HCT116 (cell line): ENCODE data around the gene S100PBP. TPM values are rescaled to one million over a fixed set of nuclear protein-coding genes. Genes with fewer than 3 reads are reported as not detected.

Experiments used
- ATAC-seq: fragments of 200-7000 bp; cut with Tn5 transposase; 2 replicates; pipeline ENCODE4 v1.9.1; 2020; ENCODE audit warnings: mild to moderate bottlenecking, moderate library complexity
- BruUV-seq: library from RNA; stranded (reverse); fragments of 400-500 nt; replicated peaks from 2 replicates; lab custom pipeline; 2021; lab: Mats Ljungman, UMichigan
- CTCF ChIA-PET: fragments of 300-600 bp; sonication (Branson Sonifier 250); formaldehyde crosslinking; loops from one replicate; lab custom pipeline; 2021; ENCODE audit warnings: antibody characterized with exemption; lab: Charles Lee
- POLR2A ChIA-PET: fragments of 300-600, 350-600 bp; sonication (Branson Sonifier 250); formaldehyde crosslinking; loops from one replicate; lab custom pipeline; 2021; ENCODE audit warnings: antibody characterized with exemption; lab: Charles Lee
- RAD21 ChIA-PET, 2 experiments: fragments of 300-600 bp; sonication (Branson Sonifier 250); formaldehyde crosslinking; loops; one replicate each; lab custom pipeline; 2023; ENCODE audit warnings: low total read pairs in 2 of 2; ENCODE audit not compliant: uncharacterized antibody in 2 of 2, unreplicated experiment in 2 of 2, low non-redundant PET in 1 of 2; lab: Charles Lee
- DNase-seq: peaks from one replicate; pipeline ENCODE4 v3.0.0-alpha.2; 2010; ENCODE audit warnings: low read depth, low spot score
- H2AFZ ChIP-seq: fragments of 200-600 bp; shearing (Covaris generic), sonication (generic); 2 replicates; pipeline ENCODE4 v1.6.1; 2017; ENCODE audit warnings: low read depth, mixed run types, mixed read lengths, antibody characterized with exemption, low read length; ENCODE audit not compliant: poor library complexity, severe bottlenecking
- H3K27ac ChIP-seq: 2 replicates; pipeline ENCODE4 v1.5.1; 2012; ENCODE audit warnings: low read depth, low read length
- H3K27me3 ChIP-seq: fragments of 200-600 bp; sonication (generic); 2 replicates; pipeline ENCODE4 v1.6.1; 2016; ENCODE audit warnings: mixed run types, low read length, mixed read lengths; ENCODE audit not compliant: insufficient read depth
- H3K36me3 ChIP-seq, 2 experiments: fragments of 200-500 bp in 1 of 2; fragments of 200-600 bp in 1 of 2; sonication (Bioruptor generic) in 1 of 2; sonication (generic) in 1 of 2; 2 replicates each; pipeline versions ENCODE4 v1.5.1 to v1.6.1; 2014 to 2016; ENCODE audit warnings: low read length in 2 of 2, inconsistent platforms in 1 of 2, mixed read lengths in 1 of 2, mixed run types in 1 of 2; ENCODE audit not compliant: insufficient read depth in 2 of 2, control insufficient read depth in 1 of 2
- H3K4me1 ChIP-seq, 2 experiments: fragments of 200-600 bp in 1 of 2; sonication (generic) in 1 of 2; 2 replicates each; pipeline versions ENCODE4 v1.5.1 to v1.6.1; 2012 to 2017; ENCODE audit warnings: low read length in 2 of 2, inconsistent platforms in 1 of 2, mild to moderate bottlenecking in 1 of 2, mixed read lengths in 1 of 2, mixed run types in 1 of 2, moderate library complexity in 1 of 2; ENCODE audit not compliant: insufficient read depth in 2 of 2, control insufficient read depth in 1 of 2
- H3K4me2 ChIP-seq: fragments of 200-600 bp; sonication (generic); 2 replicates; pipeline ENCODE4 v1.6.1; 2017; ENCODE audit warnings: mixed run types, low read length, mixed read lengths
- H3K4me3 ChIP-seq, 2 experiments: fragments of 200-600 bp in 1 of 2; sonication (generic) in 1 of 2; replicated peaks in 1 of 2; 2 replicates each; pipeline ENCODE4 v1.5.1; 2011 to 2016; ENCODE audit warnings: low read length in 2 of 2, control low read depth in 1 of 2, low read depth in 1 of 2, mild to moderate bottlenecking in 1 of 2, mixed read lengths in 1 of 2, mixed run types in 1 of 2
- H3K79me2 ChIP-seq: fragments of 200-600 bp; sonication (generic); 2 replicates; pipeline ENCODE4 v1.6.1; 2017; ENCODE audit warnings: mild to moderate bottlenecking, mixed run types, low read length, moderate library complexity, mixed read lengths; ENCODE audit not compliant: insufficient read depth
- H3K9ac ChIP-seq: fragments of 200-600 bp; sonication (generic); 2 replicates; pipeline ENCODE4 v1.6.1; 2016; ENCODE audit warnings: low read length, mixed read lengths
- H3K9me2 ChIP-seq: fragments of 200-600 bp; sonication (generic), shearing (Covaris generic); 2 replicates; pipeline ENCODE4 v1.6.1; 2017; ENCODE audit warnings: mixed run types, mild to moderate bottlenecking, moderate library complexity; ENCODE audit not compliant: insufficient read depth
- H3K9me3 ChIP-seq, 2 experiments: fragments of 200-500 bp in 1 of 2; fragments of 200-600 bp in 1 of 2; sonication (Bioruptor generic) in 1 of 2; sonication (generic) in 1 of 2; 2 replicates each; pipeline ENCODE4 v1.6.1; 2014 to 2017; ENCODE audit warnings: low read length in 2 of 2, mixed read lengths in 2 of 2, inconsistent platforms in 1 of 2, low read depth in 1 of 2, mild to moderate bottlenecking in 1 of 2, mixed run types in 1 of 2, moderate library complexity in 1 of 2; ENCODE audit not compliant: control insufficient read depth in 1 of 2, insufficient read depth in 1 of 2
- H4K20me1 ChIP-seq: fragments of 200-600 bp; sonication (generic), shearing (Covaris generic); 2 replicates; pipeline ENCODE4 v1.6.1; 2017; ENCODE audit warnings: mixed run types, mild to moderate bottlenecking, moderate library complexity; ENCODE audit not compliant: insufficient read depth
- CEBPB ChIP-seq: IDR thresholded peaks from 2 replicates; pipeline ENCODE4 v1.6.1; 2012; ENCODE audit warnings: low read depth
- EGR1 ChIP-seq: IDR thresholded peaks from 2 replicates; pipeline ENCODE4 v1.6.1; 2012; ENCODE audit warnings: low read depth
- ELF1 ChIP-seq: IDR thresholded peaks from 2 replicates; pipeline ENCODE4 v1.6.1; 2012; ENCODE audit warnings: low read depth, borderline replicate concordance
- EZH2 ChIP-seq: fragments of 200-600 bp; sonication (generic); IDR thresholded peaks from 2 replicates; pipeline ENCODE4 v1.6.1; 2017; ENCODE audit warnings: antibody characterized with exemption, mixed run types
- EZH2phosphoT487 ChIP-seq: fragments of 200-600 bp; IDR thresholded peaks from 2 replicates; pipeline ENCODE4 v1.6.1; 2018; ENCODE audit warnings: antibody characterized with exemption, borderline replicate concordance
- FOSL1 ChIP-seq: IDR thresholded peaks from 2 replicates; pipeline ENCODE4 v1.6.1; 2012; ENCODE audit warnings: low read depth
- POLR2A ChIP-seq: IDR thresholded peaks from 2 replicates; pipeline ENCODE4 v1.7.0; 2011; ENCODE audit warnings: borderline replicate concordance; ENCODE audit not compliant: insufficient read depth, insufficient read length; ENCODE audit errors: extremely low read depth
- POLR2AphosphoS5 ChIP-seq: IDR thresholded peaks from 2 replicates; pipeline ENCODE4 v1.6.1; 2011; ENCODE audit warnings: mild to moderate bottlenecking, low read depth, low read length, moderate library complexity
- RAD21 ChIP-seq: IDR thresholded peaks from 2 replicates; pipeline ENCODE4 v1.6.1; 2012; ENCODE audit warnings: low read depth, mild to moderate bottlenecking
- SIN3A ChIP-seq: IDR thresholded peaks from 2 replicates; pipeline ENCODE4 v1.6.1; 2012; ENCODE audit warnings: low read depth
- SP1 ChIP-seq: IDR thresholded peaks from 2 replicates; pipeline ENCODE4 v1.6.1; 2012; ENCODE audit warnings: low read depth
- TCF7L2 ChIP-seq: IDR thresholded peaks from 2 replicates; pipeline ENCODE4 v1.7.0; 2011; ENCODE audit warnings: borderline replicate concordance, inconsistent platforms; ENCODE audit not compliant: insufficient read depth, insufficient read length; ENCODE audit errors: extremely low read depth
- YY1 ChIP-seq: IDR thresholded peaks from 2 replicates; pipeline ENCODE4 v1.6.1; 2011; ENCODE audit warnings: low read length, low read depth, moderate library complexity, mild to moderate bottlenecking; ENCODE audit not compliant: insufficient replicate concordance; ENCODE audit errors: extremely low read depth
- ZFX ChIP-seq: fragments of 450-650 bp; IDR thresholded peaks from 2 replicates; pipeline ENCODE4 v1.6.1; 2017
- ZNF274 ChIP-seq: fragments of 200-500 bp; sonication (Bioruptor generic); IDR thresholded peaks from 2 replicates; pipeline ENCODE4 v1.6.1; 2014; ENCODE audit warnings: mild to moderate bottlenecking, low read depth, low read length, inconsistent platforms
- intact Hi-C: fragments of 100-400 bp; cut with micrococcal nuclease; formaldehyde crosslinking; loops from 2 replicates; pipeline ENCODE4 v1.10.0; 2022
- total RNA-seq: library from RNA; stranded (reverse); gene quantifications from one replicate; pipeline ENCODE4 v1.2.1, GENCODE V29; 2021; ENCODE audit not compliant: unreplicated experiment
- TF ChIP-seq, protein P1 (sequence below), 3 experiments: fragments of 200-600 bp in 1 of 3; sonication (generic) in 1 of 3; IDR thresholded peaks in 2 of 3; conservative IDR thresholded peaks in 1 of 3; 2 replicates each; pipeline ENCODE4 v1.5.1; 2012 to 2017; ENCODE audit warnings: low read depth in 2 of 3, low read length in 2 of 3, antibody characterized with exemption in 1 of 3, borderline replicate concordance in 1 of 3, control low read depth in 1 of 3, mild to moderate bottlenecking in 1 of 3, mixed read lengths in 1 of 3, mixed run types in 1 of 3, moderate library complexity in 1 of 3; ENCODE audit not compliant: insufficient read depth in 1 of 3
- TF ChIP-seq, protein P2 (sequence below): IDR thresholded peaks from 2 replicates; pipeline ENCODE4 v1.6.1; 2012
- TF ChIP-seq, protein P3 (sequence below): IDR thresholded peaks from 2 replicates; pipeline ENCODE4 v1.6.1; 2011; ENCODE audit warnings: mild to moderate bottlenecking, low read length, moderate library complexity; ENCODE audit not compliant: insufficient replicate concordance; ENCODE audit errors: extremely low read depth
- TF ChIP-seq, protein P4 (sequence below): IDR thresholded peaks from 2 replicates; pipeline ENCODE4 v1.6.1; 2012

S100PBP gene
- total RNA-seq, 1 experiment from 2014 or later, result 38.2 TPM

DNA sequence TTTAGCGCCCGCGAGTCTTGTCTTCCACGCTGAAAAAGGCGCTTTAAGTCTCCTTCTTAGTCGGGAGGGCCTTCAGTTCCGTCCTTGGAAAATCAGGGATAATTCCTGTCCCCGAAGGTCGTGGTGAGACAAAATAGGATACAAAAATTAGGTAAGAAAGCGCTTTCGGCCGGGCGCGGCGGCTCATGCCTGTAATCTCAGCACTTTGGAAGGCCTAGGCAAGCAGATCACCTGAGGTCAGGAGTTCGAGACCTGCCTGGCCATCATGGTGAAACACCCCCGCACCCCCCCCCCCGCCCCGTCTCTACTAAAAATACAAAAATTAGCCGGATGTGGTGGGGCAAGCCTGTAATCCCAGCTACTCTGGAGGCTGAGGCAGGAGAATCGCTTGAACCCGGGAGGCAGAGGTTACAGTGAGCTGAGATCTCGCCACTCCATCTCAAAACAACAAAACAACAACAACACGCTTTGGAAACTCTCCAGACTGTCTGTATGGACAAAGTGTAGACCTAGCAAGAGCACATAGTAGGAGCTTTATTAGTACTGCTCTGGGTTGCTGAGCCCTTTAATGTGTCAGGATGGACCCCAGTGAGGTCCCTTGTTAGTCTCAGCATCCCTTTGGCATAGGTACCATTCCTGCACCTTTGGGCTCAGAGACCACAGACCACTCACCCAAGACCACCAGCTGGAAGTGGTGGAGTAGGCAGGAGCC, 84.5 kb downstream of the S100PBP start:
- POLR2A ChIA-PET, result no interaction called here
- CTCF ChIA-PET, result no interaction called here
- peaks cover 6% of the 10 kb centered on the region; the same call in 1 of the 2 replicates for H3K79me2 ChIP-seq
- H3K27ac ChIP-seq, result peak overlapping the region; percentile 71
- no peak overlapping the region for H2AFZ ChIP-seq
- TF ChIP-seq SIN3A (no peak), EGR1 (no peak), FOSL1 (no peak), ELF1 (no peak), YY1 (no peak), POLR2A (no peak), ZNF274 (no peak), SP1 (no peak), POLR2AphosphoS5 (no peak), EZH2phosphoT487 (no peak), TCF7L2 (no peak), EZH2 (no peak), RAD21 (no peak), CEBPB (no peak), ZFX (no peak)
- TF ChIP-seq, protein P1, sequence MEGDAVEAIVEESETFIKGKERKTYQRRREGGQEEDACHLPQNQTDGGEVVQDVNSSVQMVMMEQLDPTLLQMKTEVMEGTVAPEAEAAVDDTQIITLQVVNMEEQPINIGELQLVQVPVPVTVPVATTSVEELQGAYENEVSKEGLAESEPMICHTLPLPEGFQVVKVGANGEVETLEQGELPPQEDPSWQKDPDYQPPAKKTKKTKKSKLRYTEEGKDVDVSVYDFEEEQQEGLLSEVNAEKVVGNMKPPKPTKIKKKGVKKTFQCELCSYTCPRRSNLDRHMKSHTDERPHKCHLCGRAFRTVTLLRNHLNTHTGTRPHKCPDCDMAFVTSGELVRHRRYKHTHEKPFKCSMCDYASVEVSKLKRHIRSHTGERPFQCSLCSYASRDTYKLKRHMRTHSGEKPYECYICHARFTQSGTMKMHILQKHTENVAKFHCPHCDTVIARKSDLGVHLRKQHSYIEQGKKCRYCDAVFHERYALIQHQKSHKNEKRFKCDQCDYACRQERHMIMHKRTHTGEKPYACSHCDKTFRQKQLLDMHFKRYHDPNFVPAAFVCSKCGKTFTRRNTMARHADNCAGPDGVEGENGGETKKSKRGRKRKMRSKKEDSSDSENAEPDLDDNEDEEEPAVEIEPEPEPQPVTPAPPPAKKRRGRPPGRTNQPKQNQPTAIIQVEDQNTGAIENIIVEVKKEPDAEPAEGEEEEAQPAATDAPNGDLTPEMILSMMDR (IDR thresholded peaks at IDR 0.05 in 2 of 3, conservative IDR thresholded peaks at IDR 0.05 in 1 of 3; ENCODE audit: borderline replicate concordance in 1 of 3, insufficient read depth in 1 of 3, low read depth in 2 of 3, low read length in 2 of 3), result no peak
- TF ChIP-seq, protein P2, sequence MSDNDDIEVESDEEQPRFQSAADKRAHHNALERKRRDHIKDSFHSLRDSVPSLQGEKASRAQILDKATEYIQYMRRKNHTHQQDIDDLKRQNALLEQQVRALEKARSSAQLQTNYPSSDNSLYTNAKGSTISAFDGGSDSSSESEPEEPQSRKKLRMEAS, result no peak
- TF ChIP-seq, protein P3, sequence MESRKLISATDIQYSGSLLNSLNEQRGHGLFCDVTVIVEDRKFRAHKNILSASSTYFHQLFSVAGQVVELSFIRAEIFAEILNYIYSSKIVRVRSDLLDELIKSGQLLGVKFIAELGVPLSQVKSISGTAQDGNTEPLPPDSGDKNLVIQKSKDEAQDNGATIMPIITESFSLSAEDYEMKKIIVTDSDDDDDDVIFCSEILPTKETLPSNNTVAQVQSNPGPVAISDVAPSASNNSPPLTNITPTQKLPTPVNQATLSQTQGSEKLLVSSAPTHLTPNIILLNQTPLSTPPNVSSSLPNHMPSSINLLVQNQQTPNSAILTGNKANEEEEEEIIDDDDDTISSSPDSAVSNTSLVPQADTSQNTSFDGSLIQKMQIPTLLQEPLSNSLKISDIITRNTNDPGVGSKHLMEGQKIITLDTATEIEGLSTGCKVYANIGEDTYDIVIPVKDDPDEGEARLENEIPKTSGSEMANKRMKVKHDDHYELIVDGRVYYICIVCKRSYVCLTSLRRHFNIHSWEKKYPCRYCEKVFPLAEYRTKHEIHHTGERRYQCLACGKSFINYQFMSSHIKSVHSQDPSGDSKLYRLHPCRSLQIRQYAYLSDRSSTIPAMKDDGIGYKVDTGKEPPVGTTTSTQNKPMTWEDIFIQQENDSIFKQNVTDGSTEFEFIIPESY, result no peak
- TF ChIP-seq, protein P4, sequence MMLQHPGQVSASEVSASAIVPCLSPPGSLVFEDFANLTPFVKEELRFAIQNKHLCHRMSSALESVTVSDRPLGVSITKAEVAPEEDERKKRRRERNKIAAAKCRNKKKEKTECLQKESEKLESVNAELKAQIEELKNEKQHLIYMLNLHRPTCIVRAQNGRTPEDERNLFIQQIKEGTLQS, result no peak
- peaks cover 0 to 7% of the 10 kb centered on the region in 2 experiments; a peak in 2 of 4 replicates for H3K36me3 ChIP-seq
- H3K9ac ChIP-seq, result peak overlapping the region; percentile 70
- H3K9me2 ChIP-seq, result no peaks in the 10 kb centered on the region
- H3K4me1 ChIP-seq, result peaks cover 19 to 32% of the 10 kb centered on the region in 2 experiments; a peak in 3 of 4 replicates
- intact Hi-C loops, result loop anchor here (10.0 kb wide), 1 partner anchor 153 kb away; no protein-coding TSS in a partner anchor
- H3K4me3 ChIP-seq, result peak overlapping the region; percentile 65 to 68
- RAD21 ChIA-PET, result no interaction called here
- H4K20me1 ChIP-seq, result no peaks in the 10 kb centered on the region
- no peak for DNase-seq
- H3K27me3 ChIP-seq, result no peaks in the 10 kb centered on the region
- H3K9me3 ChIP-seq, result no peaks in the 10 kb centered on the region
- ATAC-seq, result no peak
- no TSS peak for BruUV-seq
- peak overlapping the region; percentile 89 for H3K4me2 ChIP-seq
